Choroid plexus epithelial cell (primary cell): ENCODE measurements around the gene COL5A1.

Experiments
- DNase-seq: peaks from one replicate; pipeline ENCODE4 v3.0.0-alpha.2; 2010; ENCODE audit warnings: low read depth
- H3K4me3 ChIP-seq: 2 replicates; pipeline ENCODE4 v1.5.1; 2011; ENCODE audit warnings: low read depth, mild to moderate bottlenecking, control low read depth, low read length, moderate library complexity
- CTCF ChIP-seq: conservative IDR thresholded peaks from 2 replicates; pipeline ENCODE4 v1.5.1; 2011; ENCODE audit warnings: low read depth, mild to moderate bottlenecking, control low read depth, inconsistent platforms, low read length, moderate library complexity

Gene COL5A1

DNA sequence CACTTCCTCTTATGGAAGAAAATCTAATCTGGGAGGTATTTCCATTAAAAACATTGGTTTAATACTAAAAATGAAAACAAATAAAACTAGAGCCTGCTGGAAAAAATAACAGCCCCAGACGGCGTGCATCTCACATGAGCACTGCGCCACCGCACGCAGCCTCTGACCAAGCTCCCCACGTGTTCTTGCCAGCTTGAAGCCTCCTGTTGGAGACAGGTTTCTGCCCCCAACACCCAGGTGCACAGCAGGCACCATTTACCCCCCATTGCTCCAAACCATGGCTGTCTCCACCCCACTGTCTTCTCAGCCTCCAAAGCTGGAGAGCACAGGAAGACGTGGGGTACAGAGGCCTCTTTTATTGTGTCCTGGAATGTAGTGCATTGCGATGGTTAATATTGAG is 10.7 kb upstream of the COL5A1 start:
- no peak overlapping the region for H3K4me3 ChIP-seq
- no peak for TF ChIP-seq CTCF
- no peak for DNase-seq

DNA sequence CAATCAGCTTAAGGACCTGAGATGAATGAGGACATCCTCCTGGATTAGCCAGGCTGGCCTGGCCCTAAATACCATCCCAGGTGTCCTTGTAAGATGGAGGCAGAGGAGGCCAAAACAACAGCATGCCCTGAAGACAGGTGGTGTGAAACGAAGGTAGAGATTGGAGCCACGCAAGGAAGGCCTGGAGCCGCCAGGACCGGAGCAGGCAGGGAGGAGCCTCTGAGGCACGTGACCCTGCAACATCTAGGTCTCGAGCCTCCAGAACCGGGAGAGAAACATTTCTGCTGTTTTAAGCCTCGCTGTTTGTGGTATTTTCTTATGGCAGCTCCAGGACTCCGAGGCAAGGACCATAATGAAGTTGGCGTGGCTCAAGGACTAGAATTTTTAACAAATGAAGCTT is 9.7 kb upstream of the COL5A1 start:
- no peak overlapping the region for H3K4me3 ChIP-seq
- no peak for TF ChIP-seq CTCF
- no peak for DNase-seq

DNA sequence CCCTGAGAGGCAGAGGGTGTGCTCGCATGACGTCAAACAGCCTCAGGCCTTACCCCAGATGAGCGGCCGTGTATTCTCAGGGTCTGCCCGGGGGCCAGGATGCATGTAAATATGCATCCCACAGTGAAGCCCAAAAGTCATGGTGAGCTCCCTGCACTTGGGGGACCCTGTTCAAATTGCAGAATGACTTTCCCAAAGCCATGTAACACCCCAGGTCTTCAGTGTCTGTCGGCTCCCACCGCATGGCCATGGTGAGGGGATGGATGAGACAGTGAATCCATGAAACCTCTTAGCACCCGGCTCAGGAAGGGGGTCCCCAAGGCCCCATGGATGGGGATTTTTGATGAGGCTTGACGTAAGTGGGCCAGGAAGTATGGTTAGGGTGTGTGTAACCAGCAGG is 9.3 kb upstream of the COL5A1 start:
- H3K4me3 ChIP-seq: no peak overlapping the region
- DNase-seq: no peak
- no peak for TF ChIP-seq CTCF

DNA sequence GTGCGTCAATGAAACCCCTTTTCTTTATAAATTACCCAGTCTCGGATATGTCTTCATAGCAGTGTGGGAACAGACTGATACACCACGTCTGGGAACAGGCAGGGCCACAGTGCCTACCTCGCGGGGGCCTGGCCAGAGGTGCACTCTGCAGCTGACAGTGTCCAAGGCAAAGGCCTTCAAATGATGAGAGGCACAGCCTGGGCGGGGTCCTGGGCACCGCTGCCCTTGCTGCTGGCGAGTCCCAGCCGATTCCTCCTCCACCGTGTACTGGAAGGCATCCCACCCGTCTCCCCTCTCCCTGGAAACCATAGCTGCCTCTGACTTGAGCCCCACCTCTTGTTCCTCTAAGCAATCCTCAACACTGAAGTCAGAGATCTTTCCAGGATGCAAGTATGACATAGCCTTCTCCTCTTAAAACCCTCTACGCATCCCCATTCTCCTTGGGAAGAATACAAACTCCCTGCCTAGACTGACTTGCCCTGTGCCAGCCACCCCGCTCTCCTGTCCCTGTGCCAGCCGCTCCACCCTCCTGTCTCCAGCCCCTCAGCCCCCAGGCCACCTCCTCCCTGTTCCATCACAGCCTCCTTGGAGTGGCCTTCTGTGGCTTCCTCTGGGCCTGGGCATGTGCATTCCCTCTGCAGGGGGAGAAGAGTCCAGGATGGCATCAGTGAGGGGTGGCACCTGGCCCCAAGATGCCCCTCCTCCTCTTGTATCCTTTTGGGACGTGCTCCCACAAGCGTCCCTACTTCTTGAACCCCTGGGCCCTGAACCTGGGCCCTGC is 8.1 kb upstream of the COL5A1 start:
- TF ChIP-seq CTCF: no peak
- no peak for DNase-seq
- H3K4me3 ChIP-seq: no peak overlapping the region

DNA sequence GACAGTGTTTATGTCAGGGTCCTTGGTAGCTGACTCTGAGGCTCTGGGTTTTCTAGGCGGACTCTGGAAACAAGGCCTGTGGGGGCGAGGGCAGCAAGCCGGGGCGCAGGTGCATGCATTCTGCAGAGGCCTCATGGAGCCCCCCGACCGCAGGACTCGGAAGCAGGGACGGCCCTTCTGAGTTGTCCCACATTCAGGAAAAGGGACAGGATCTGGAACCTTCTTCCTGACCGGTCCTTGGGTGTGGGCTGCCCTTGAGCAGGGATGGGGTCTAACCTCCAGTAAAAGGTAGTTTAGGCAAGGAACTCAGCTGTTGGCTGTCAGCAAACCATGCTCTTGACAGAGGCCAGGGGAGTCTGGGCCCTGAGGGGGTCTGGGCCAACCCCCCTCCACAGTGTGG is 7.4 kb upstream of the COL5A1 start:
- H3K4me3 ChIP-seq: no peak overlapping the region
- DNase-seq: no peak

GRCh38 chr9:134634667-134635230 is 6.9 kb upstream of the COL5A1 start:
- no peak for DNase-seq
- H3K4me3 ChIP-seq: no peak overlapping the region
- no peak for TF ChIP-seq CTCF

More for the DNA sequence above, 7.4 kb upstream of the COL5A1 start:
- TF ChIP-seq CTCF: no peak
